GM23248 (cell line): Measurements from ENCODE around the gene LRMDA. TPM values are rescaled to one million over a fixed set of nuclear protein-coding genes. Genes with fewer than 3 reads are reported as not detected.

ENCODE experiments used
- DNase-seq: peaks from one replicate; pipeline ENCODE4 v3.0.0-alpha.2; 2015
- H2AFZ ChIP-seq: fragments of 200-600 bp; sonication (generic); 2 replicates; pipeline ENCODE4 v1.6.1; 2016; ENCODE audit warnings: antibody characterized with exemption
- H3F3A ChIP-seq: fragments of 200-600 bp; sonication (generic); 2 replicates; pipeline ENCODE4 v1.6.1; 2016; ENCODE audit warnings: mild to moderate bottlenecking, antibody characterized with exemption, mixed run types; ENCODE audit not compliant: insufficient read depth
- H3K27ac ChIP-seq: fragments of 200-600 bp; sonication (generic); 2 replicates; pipeline ENCODE4 v1.5.1; 2016; ENCODE audit warnings: mild to moderate bottlenecking
- H3K27me3 ChIP-seq: fragments of 200-600 bp; sonication (generic); replicated peaks from 2 replicates; pipeline ENCODE4 v1.6.1; 2016; ENCODE audit warnings: mild to moderate bottlenecking; ENCODE audit not compliant: insufficient read depth
- H3K36me3 ChIP-seq: fragments of 200-600 bp; sonication (generic); 2 replicates; pipeline ENCODE4 v1.6.1; 2016; ENCODE audit warnings: low read depth, mild to moderate bottlenecking
- H3K4me1 ChIP-seq: fragments of 200-600 bp; sonication (generic); 2 replicates; pipeline ENCODE4 v1.6.1; 2016; ENCODE audit warnings: mild to moderate bottlenecking; ENCODE audit not compliant: insufficient read depth
- H3K4me2 ChIP-seq: fragments of 200-600 bp; sonication (generic); one replicate; pipeline ENCODE4 v1.6.1; 2016; ENCODE audit warnings: mild to moderate bottlenecking; ENCODE audit not compliant: unreplicated experiment
- H3K4me3 ChIP-seq: fragments of 200-600 bp; sonication (generic); 2 replicates; pipeline ENCODE4 v1.5.1; 2016; ENCODE audit warnings: mild to moderate bottlenecking
- H3K79me2 ChIP-seq: fragments of 200-600 bp; sonication (generic); 2 replicates; pipeline ENCODE4 v1.6.1; 2016; ENCODE audit warnings: mild to moderate bottlenecking; ENCODE audit not compliant: insufficient read depth
- H3K9ac ChIP-seq: fragments of 200-600 bp; sonication (generic); 2 replicates; pipeline ENCODE4 v1.6.1; 2016; ENCODE audit warnings: mild to moderate bottlenecking
- H3K9me2 ChIP-seq: fragments of 200-600 bp; sonication (generic); 2 replicates; pipeline ENCODE4 v1.6.1; 2016; ENCODE audit warnings: mixed run types, mild to moderate bottlenecking, moderate library complexity; ENCODE audit not compliant: insufficient read depth
- H3K9me3 ChIP-seq: fragments of 200-600 bp; sonication (generic); one replicate; pipeline ENCODE4 v1.6.1; 2017; ENCODE audit warnings: low read depth
- H4K20me1 ChIP-seq: fragments of 200-600 bp; sonication (generic); 2 replicates; pipeline ENCODE4 v1.6.0; 2016; ENCODE audit not compliant: insufficient read depth
- EZH2 ChIP-seq: fragments of 200-600 bp; sonication (generic); IDR thresholded peaks from 2 replicates; pipeline ENCODE4 v1.6.1; 2018; ENCODE audit warnings: antibody characterized with exemption, mild to moderate bottlenecking; ENCODE audit not compliant: insufficient read depth, poor library complexity, severe bottlenecking
- EZH2phosphoT487 ChIP-seq: fragments of 200-600 bp; sonication (generic); IDR thresholded peaks from 2 replicates; pipeline ENCODE4 v1.6.1; 2018; ENCODE audit warnings: antibody characterized with exemption, moderate library complexity, mild to moderate bottlenecking, low read depth; ENCODE audit not compliant: insufficient read depth
- WGBS, 2 experiments: methylation state at CpG; one replicate each; pipeline ENCODE4 v1.1.6; 2015 to 2017; ENCODE audit warnings: low lambda C conversion rate in 2 of 2, low coverage in 1 of 2; ENCODE audit errors: missing lambda C conversion rate in 2 of 2; 5-methylcytosine and 5-hydroxymethylcytosine counted together
- in situ Hi-C: fragments of 300-500 bp; cut with MboI; formaldehyde crosslinking; loops from 2 replicates; pipeline ENCODE4 v1.15.0; 2020
- polyA plus RNA-seq: library from polyadenylated mRNA; unstranded; fragments of >200 nt; fragmentation: Nextera tagmentation; extraction: Ambion mirVana; gene quantifications from 2 replicates; pipeline ENCODE4 v1.2.1, GENCODE V29; 2016
- total RNA-seq: library from RNA; depleted of rRNA; stranded (reverse); fragments of >200 nt; shearing (Covaris generic); gene quantifications from 2 replicates; pipeline ENCODE4 v1.2.3, GENCODE V29; 2014

The LRMDA gene
- total and polyA plus RNA-seq, 2 experiments from 2014 or later, result 2.6 TPM; not detected in 1

GRCh38 chr10:75460059-75460458 is 28.6 kb downstream of the LRMDA start:
- no peak overlapping the region for H3K4me3 ChIP-seq
- H2AFZ ChIP-seq, result no peak overlapping the region
- no peaks in the 10 kb centered on the region for H3F3A ChIP-seq
- H3K4me1 ChIP-seq, result no peaks in the 10 kb centered on the region
- H3K4me2 ChIP-seq, result no peak overlapping the region
- no peaks in the 10 kb centered on the region for H4K20me1 ChIP-seq
- no peak for TF ChIP-seq EZH2phosphoT487
- no peak for TF ChIP-seq EZH2
- H3K27me3 ChIP-seq, result no peaks in the 10 kb centered on the region
- no peaks in the 10 kb centered on the region for H3K9me3 ChIP-seq
- no peak overlapping the region for H3K9ac ChIP-seq
- 95 to 98% methylated on average over 1 of the region's 1 CpG for WGBS, 2 experiments
- H3K9me2 ChIP-seq, result no peaks in the 10 kb centered on the region
- in situ Hi-C loops, result no loop called here
- DNase-seq, result no peak
- H3K79me2 ChIP-seq, result no peaks in the 10 kb centered on the region
- no peaks in the 10 kb centered on the region for H3K36me3 ChIP-seq
- no peak overlapping the region for H3K27ac ChIP-seq

GRCh38 chr10:75461672-75462649 is 30.5 kb downstream of the LRMDA start:
- no peak overlapping the region for H3K4me2 ChIP-seq
- no peak for DNase-seq
- no peak overlapping the region for H2AFZ ChIP-seq
- no peak overlapping the region for H3K9ac ChIP-seq
- no peaks in the 10 kb centered on the region for H3F3A ChIP-seq
- no peaks in the 10 kb centered on the region for H3K27me3 ChIP-seq
- no peak overlapping the region for H3K27ac ChIP-seq
- no peaks in the 10 kb centered on the region for H4K20me1 ChIP-seq
- peaks cover 7% of the 10 kb centered on the region for H3K4me1 ChIP-seq
- H3K9me3 ChIP-seq, result no peaks in the 10 kb centered on the region
- TF ChIP-seq EZH2phosphoT487 (no peak), EZH2 (no peak)
- 89 to 91% methylated on average over 15 of the region's 15 CpGs for WGBS, 2 experiments
- H3K36me3 ChIP-seq, result no peaks in the 10 kb centered on the region
- no peaks in the 10 kb centered on the region for H3K79me2 ChIP-seq
- H3K9me2 ChIP-seq, result no peaks in the 10 kb centered on the region
- H3K4me3 ChIP-seq, result no peak overlapping the region
- in situ Hi-C loops, result no loop called here

- Histone ChIP-seq H3F3A (0 out of 2 replicates have a peak, but pooled peaks cover under 1% of the 10 kb centered on the region), H3K36me3 (no peaks in the 10 kb centered on the region), H3K27me3 (no peaks in the 10 kb centered on the region), H3K9ac (no peak overlapping the region), H3K4me1 (peaks cover 12% of the 10 kb centered on the region), H3K4me3 (no peak overlapping the region), H3K9me2 (no peaks in the 10 kb centered on the region), H2AFZ (no peak overlapping the region), H4K20me1 (no peaks in the 10 kb centered on the region), H3K27ac (no peak overlapping the region), H3K4me2 (no peak overlapping the region), H3K79me2 (no peaks in the 10 kb centered on the region), H3K9me3 (no peaks in the 10 kb centered on the region)
- no peak for TF ChIP-seq EZH2phosphoT487
- in situ Hi-C loops, result no loop called here
- no peak for DNase-seq
- WGBS, 2 experiments, result 89 to 91% methylated on average over 9 of the region's 9 CpGs
These were observed 31.4 kb downstream of the LRMDA start for GRCh38 chr10:75462865-75463264.

DNA sequence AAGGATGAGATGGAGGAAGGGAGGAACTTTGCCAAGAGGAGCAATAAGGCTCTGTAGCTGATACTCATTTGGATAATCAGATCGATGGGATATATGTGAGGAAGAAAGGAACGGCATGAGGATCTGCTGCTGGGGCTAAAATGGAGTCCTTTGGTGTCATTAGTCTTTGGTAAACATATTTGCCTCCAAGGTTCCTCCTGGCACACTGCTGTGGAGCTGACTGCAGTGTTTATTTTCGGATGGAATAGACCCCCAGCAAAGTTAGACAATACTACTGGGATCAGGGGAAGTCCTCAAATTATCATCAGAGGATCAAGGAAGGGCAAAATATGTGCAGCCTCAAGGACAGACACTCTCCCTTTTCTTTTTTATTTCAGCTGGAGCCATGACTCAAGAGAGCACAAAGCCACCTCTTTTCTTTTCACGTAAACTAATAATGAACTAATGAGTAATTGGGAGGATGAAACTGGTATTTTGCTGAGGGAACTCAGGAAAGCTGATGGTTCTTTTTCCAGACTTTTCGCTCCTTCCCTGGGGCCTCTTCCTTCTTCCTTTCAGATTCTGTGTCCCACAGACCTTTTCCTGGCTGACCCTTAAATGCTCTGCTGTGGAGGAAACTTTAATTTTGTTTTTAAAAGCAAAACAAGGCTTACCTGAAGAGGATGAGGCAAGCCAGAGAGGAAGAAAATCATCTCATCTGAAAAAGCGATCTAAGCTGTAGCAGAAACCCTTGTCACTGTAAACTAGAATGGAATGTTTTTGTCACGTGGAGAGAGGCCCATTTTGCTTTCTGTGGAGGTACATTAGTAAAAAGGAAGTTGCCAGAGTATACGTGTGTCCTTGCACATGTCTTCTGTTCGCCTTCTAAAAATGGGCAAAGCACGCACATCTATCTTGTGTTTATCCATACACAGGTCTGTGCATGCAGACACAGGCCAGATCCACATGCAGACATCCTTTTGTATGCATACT is 33.3 kb downstream of the LRMDA start:
- Histone ChIP-seq H3K9me2 (no peaks in the 10 kb centered on the region), H3K36me3 (no peaks in the 10 kb centered on the region), H3K4me3 (no peak overlapping the region), H3K27me3 (no peaks in the 10 kb centered on the region), H3F3A (peaks cover 18% of the 10 kb centered on the region), H2AFZ (no peak overlapping the region), H3K9ac (no peak overlapping the region), H4K20me1 (no peaks in the 10 kb centered on the region), H3K9me3 (no peaks in the 10 kb centered on the region), H3K27ac (no peak overlapping the region), H3K4me2 (no peak overlapping the region), H3K4me1 (peaks cover 29% of the 10 kb centered on the region), H3K79me2 (no peaks in the 10 kb centered on the region)
- TF ChIP-seq EZH2phosphoT487 (no peak), EZH2 (no peak)
- DNase-seq, result no peak
- in situ Hi-C loops, result no loop called here
- 94 to 96% methylated on average over 10 of the region's 10 CpGs for WGBS, 2 experiments
